Endothelial cell of umbilical vein (primary cell): ENCODE data around the gene NACAD. TPM values are rescaled to one million over a fixed set of nuclear protein-coding genes. Genes with fewer than 3 reads are reported as not detected.

ENCODE experiments used
- BruUV-seq: library from RNA; stranded (reverse); fragments of 400-500 nt; replicated peaks from 2 replicates; lab custom pipeline; 2021; lab: Mats Ljungman, UMichigan
- CTCF ChIA-PET: fragments of 300-600, 350-600 bp; sonication (Branson Sonifier 250); formaldehyde crosslinking; loops from one replicate; lab custom pipeline; 2021; ENCODE audit warnings: antibody characterized with exemption, inconsistent platforms; lab: Charles Lee
- POLR2A ChIA-PET: fragments of 300-600, 350-600 bp; sonication (Branson Sonifier 250); formaldehyde crosslinking; loops from one replicate; lab custom pipeline; 2021; ENCODE audit warnings: antibody characterized with exemption, inconsistent platforms; lab: Charles Lee
- DNase-seq: peaks from one replicate; pipeline ENCODE4 v3.0.0-alpha.2; 2011; ENCODE audit warnings: low read depth, low spot score
- FAIRE-seq: peaks from 2 replicates; lab custom pipeline; 2011; peaks lifted over from hg19 to GRCh38; lab: Jason Lieb, UNC
- H2AFZ ChIP-seq: 2 replicates; pipeline ENCODE4 v1.6.0; 2012; ENCODE audit warnings: low read depth, low read length, control low read depth, inconsistent platforms
- H3K27ac ChIP-seq: 2 replicates; pipeline ENCODE4 v1.5.1; 2011; ENCODE audit warnings: low read depth, mild to moderate bottlenecking, control low read depth, low read length, moderate library complexity; ENCODE audit not compliant: insufficient read depth
- H3K27me3 ChIP-seq, 2 experiments: 2 replicates each; pipeline versions ENCODE4 v1.6.0 to v1.6.1; 2011; ENCODE audit warnings: low read length in 2 of 2, mixed read lengths in 1 of 2; ENCODE audit not compliant: control insufficient read depth in 2 of 2, insufficient read depth in 2 of 2
- H3K36me3 ChIP-seq, 2 experiments: 2 replicates in 1 of 2; 3 replicates in 1 of 2; pipeline ENCODE4 v1.5.1; 2011; ENCODE audit warnings: low read length in 2 of 2, mild to moderate bottlenecking in 1 of 2, moderate library complexity in 1 of 2; ENCODE audit not compliant: control insufficient read depth in 2 of 2, insufficient read depth in 2 of 2; ENCODE audit errors: extremely low read depth in 1 of 2
- H3K4me1 ChIP-seq: 3 replicates; pipeline ENCODE4 v1.5.1; 2011; ENCODE audit warnings: mild to moderate bottlenecking, low read length; ENCODE audit not compliant: control insufficient read depth, insufficient read depth; ENCODE audit errors: extremely low read depth
- H3K4me2 ChIP-seq: 2 replicates; pipeline ENCODE4 v1.6.1; 2011; ENCODE audit warnings: low read length, control low read depth, mixed read lengths; ENCODE audit not compliant: insufficient read depth
- H3K4me3 ChIP-seq, 3 experiments: fragments of 200-600 bp in 1 of 3; sonication (generic), shearing (Covaris generic) in 1 of 3; replicated peaks in 1 of 3; 2 replicates each; pipeline ENCODE4 v1.5.1; 2011 to 2016; ENCODE audit warnings: control low read depth in 3 of 3, low read length in 3 of 3, mild to moderate bottlenecking in 2 of 3, inconsistent platforms in 1 of 3, low read depth in 1 of 3, moderate library complexity in 1 of 3; ENCODE audit not compliant: insufficient read depth in 1 of 3
- H3K79me2 ChIP-seq: 2 replicates; pipeline ENCODE4 v1.6.0; 2012; ENCODE audit warnings: low read length, inconsistent platforms; ENCODE audit not compliant: control insufficient read depth, insufficient read depth
- H3K9ac ChIP-seq: replicated peaks from 2 replicates; pipeline ENCODE3; 2011; ENCODE audit warnings: low read length, control low read depth; ENCODE audit not compliant: insufficient read depth; ENCODE audit errors: extremely low read depth
- H3K9me1 ChIP-seq: replicated peaks from 3 replicates; pipeline ENCODE4 v1.6.0; 2011; ENCODE audit warnings: mild to moderate bottlenecking, low read length; ENCODE audit not compliant: control insufficient read depth, insufficient read depth; ENCODE audit errors: extremely low read depth
- H3K9me3 ChIP-seq: replicated peaks from 2 replicates; pipeline ENCODE4 v1.5.1; 2012; ENCODE audit warnings: low read length, inconsistent platforms; ENCODE audit not compliant: control insufficient read depth, insufficient read depth
- H4K20me1 ChIP-seq: replicated peaks from 2 replicates; pipeline ENCODE3; 2011; ENCODE audit warnings: mild to moderate bottlenecking, low read length; ENCODE audit not compliant: control insufficient read depth, insufficient read depth; ENCODE audit errors: extremely low read depth
- EZH2 ChIP-seq: IDR thresholded peaks from 2 replicates; pipeline ENCODE4 v1.6.1; 2012; ENCODE audit warnings: borderline replicate concordance, low read depth, mild to moderate bottlenecking, moderate library complexity, low read length, inconsistent platforms; ENCODE audit not compliant: severe bottlenecking
- FOS ChIP-seq: IDR thresholded peaks from 2 replicates; pipeline ENCODE4 v1.6.1; 2011; ENCODE audit warnings: mild to moderate bottlenecking, low read length, moderate library complexity, borderline replicate concordance; ENCODE audit not compliant: insufficient read depth
- GATA2 ChIP-seq: IDR thresholded peaks from 2 replicates; pipeline ENCODE4 v1.7.0; 2011; ENCODE audit warnings: low read depth, mild to moderate bottlenecking, moderate library complexity, mixed read lengths, low read length; ENCODE audit not compliant: insufficient read length, insufficient read depth
- JUN ChIP-seq: IDR thresholded peaks from 2 replicates; pipeline ENCODE4 v1.6.1; 2011; ENCODE audit warnings: borderline replicate concordance, low read depth; ENCODE audit not compliant: insufficient read length, insufficient read depth
- MYC ChIP-seq: IDR thresholded peaks from one replicate; pipeline ENCODE4 v1.6.1; 2011; ENCODE audit warnings: mild to moderate bottlenecking, low read depth, low read length
- POLR2A ChIP-seq: IDR thresholded peaks from 2 replicates; pipeline ENCODE4 v1.6.1; 2012; ENCODE audit warnings: low read depth, mild to moderate bottlenecking, control low read depth, low read length
- POLR2AphosphoS5 ChIP-seq: IDR thresholded peaks from 2 replicates; pipeline ENCODE4 v1.6.1; 2012; ENCODE audit warnings: low read depth, mild to moderate bottlenecking, control low read depth, low read length, moderate library complexity; ENCODE audit not compliant: insufficient read depth
- dilution Hi-C: fragments of 300-500 bp; cut with MboI; formaldehyde crosslinking; loops from one replicate; pipeline ENCODE4 v1.15.0; 2019; ENCODE audit warnings: low sequenced_read_pairs; ENCODE audit not compliant: extremely low pct_ligation_motif_present
- intact Hi-C: fragments of 100-400 bp; cut with micrococcal nuclease; formaldehyde crosslinking; loops from one replicate; pipeline ENCODE4 v1.10.0; 2022
- polyA plus RNA-seq, 4 experiments: library from polyadenylated mRNA; depleted of rRNA in 3 of 4; stranded (reverse) in 3 of 4; unstranded in 1 of 4; fragments of >200 nt; gene quantifications; 2 replicates each; pipeline versions ENCODE4 v1.2.1 to v1.2.3, GENCODE V29; 2011 to 2012; ENCODE audit warnings: missing spikeins in 1 of 4
- total RNA-seq: library from RNA; stranded (reverse); gene quantifications from 2 replicates; pipeline ENCODE4 v1.2.3, GENCODE V29; 2021
- TF ChIP-seq, protein P1 (sequence below): IDR thresholded peaks from 2 replicates; pipeline ENCODE4 v1.6.1; 2011; ENCODE audit not compliant: insufficient read depth, insufficient read length
- TF ChIP-seq, protein P2 (sequence below), 2 donors: IDR thresholded peaks; 1 replicate in 1 of 2; 2 replicates in 1 of 2; pipeline ENCODE4 v1.5.1; 2011; ENCODE audit warnings: low read length in 2 of 2, mild to moderate bottlenecking in 2 of 2, moderate library complexity in 2 of 2, control low read depth in 1 of 2, inconsistent platforms in 1 of 2, low read depth in 1 of 2; ENCODE audit not compliant: insufficient read depth in 1 of 2; ENCODE audit errors: extremely low read depth in 1 of 2

NACAD gene
- total and polyA plus RNA-seq, 2 donors (not counting 3 experiments of a cell fraction or from before 2014, with no cell fraction given): 1.4 to 6.6 TPM

DNA sequence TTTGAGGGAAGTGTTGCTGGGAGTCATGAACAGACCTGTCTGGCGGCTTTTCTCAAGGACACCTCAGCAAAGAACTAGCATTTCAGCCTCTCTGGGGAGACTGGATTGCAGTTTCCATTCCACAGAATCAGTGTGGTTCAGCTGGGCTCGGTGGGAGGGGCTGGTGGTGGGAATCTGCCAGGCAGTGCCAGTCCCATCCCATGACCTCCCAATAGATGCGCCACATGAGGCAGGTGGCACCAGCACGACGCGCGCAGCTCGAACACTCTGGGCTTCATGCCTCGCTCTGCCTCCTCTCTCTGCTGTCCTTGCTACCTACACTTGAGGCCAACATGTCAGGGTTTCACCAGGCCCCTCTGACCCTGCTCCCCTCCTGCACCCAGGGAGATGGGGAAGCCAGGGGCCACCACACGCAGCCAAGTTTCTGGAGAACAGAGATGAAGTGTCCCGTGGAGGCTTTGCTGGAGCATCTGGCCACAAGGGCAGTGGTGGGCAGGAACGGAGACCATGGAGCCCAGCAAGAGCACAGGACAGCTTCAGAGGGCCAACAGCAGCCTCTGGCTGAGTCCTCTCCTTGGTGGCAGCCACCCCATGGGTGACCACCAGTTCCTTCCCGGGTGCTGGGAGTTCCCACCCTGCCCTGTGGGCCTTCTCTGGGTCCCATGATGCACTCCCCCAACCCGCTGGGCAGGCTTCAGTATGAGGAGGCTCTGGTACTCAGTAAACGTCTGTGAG, 2.3 kb downstream of the NACAD start:
- TF ChIP-seq EZH2 (no peak), POLR2A (no peak), GATA2 (no peak), FOS (no peak), JUN (no peak)
- TF ChIP-seq, protein P1, sequence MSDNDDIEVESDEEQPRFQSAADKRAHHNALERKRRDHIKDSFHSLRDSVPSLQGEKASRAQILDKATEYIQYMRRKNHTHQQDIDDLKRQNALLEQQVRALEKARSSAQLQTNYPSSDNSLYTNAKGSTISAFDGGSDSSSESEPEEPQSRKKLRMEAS: no peak
- Histone ChIP-seq H3K9me1 (no peaks in the 10 kb centered on the region), H2AFZ (no peak overlapping the region), H3K9ac (no peak overlapping the region), H3K4me2 (no peak overlapping the region), H4K20me1 (no peaks in the 10 kb centered on the region), H3K79me2 (no peaks in the 10 kb centered on the region), H3K27ac (no peak overlapping the region), H3K4me1 (no peaks in the 10 kb centered on the region), H3K27me3 (peaks cover 3 to 8% of the 10 kb centered on the region in 2 experiments), H3K36me3 (no peaks in the 10 kb centered on the region), H3K4me3 (no peak overlapping the region), H3K9me3 (no peaks in the 10 kb centered on the region)
- DNase-seq (no peak), FAIRE-seq (no peak)
- POLR2A ChIA-PET: no interaction called here
- CTCF ChIA-PET: interaction anchor here (1.4 to 1.6 kb wide), 3 partner anchors 50 to 114 kb away, joined by 5 to 10 read pairs (median 9); no protein-coding TSS in a partner anchor
- dilution Hi-C loops (no loop called here), intact Hi-C loops (no loop called here)
- BruUV-seq: no TSS peak

DNA sequence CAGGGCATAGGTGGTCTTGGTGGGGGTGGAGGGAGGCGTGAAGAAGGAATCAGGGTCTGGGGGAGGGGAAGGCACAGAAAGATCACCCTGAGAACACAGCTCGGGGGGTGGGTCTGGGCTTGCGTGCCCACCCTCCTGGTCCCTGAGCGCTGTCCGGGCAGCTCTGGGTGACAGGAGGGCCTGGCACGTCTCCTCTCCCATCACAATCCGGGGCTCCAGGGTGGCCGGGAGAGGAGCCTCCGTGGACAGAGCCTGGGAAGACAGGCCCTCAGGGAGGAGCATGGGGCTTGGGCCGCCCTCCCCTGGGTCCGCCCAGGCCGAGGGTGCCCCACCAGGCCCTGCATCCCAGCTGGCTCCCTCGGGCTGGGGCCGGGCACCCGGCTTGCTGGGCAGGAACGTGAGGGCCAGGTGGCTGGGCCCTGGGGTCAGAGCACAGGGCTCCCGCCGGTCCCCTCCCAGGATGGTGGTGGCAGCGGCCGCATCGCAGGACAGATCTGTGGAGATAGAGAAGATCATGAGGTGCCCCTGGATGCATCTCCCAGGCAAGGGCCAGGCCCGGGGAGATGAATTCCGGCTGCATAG, 3.1 kb downstream of the NACAD start:
- no peak overlapping the region for H3K9ac ChIP-seq
- H3K36me3 ChIP-seq: no peaks in the 10 kb centered on the region
- no peaks in the 10 kb centered on the region for H3K9me1 ChIP-seq
- BruUV-seq: no TSS peak
- H4K20me1 ChIP-seq: no peaks in the 10 kb centered on the region
- ChIA-PET POLR2A (no interaction called here), CTCF (no interaction called here)
- DNase-seq: no peak
- no peak overlapping the region for H3K27ac ChIP-seq
- H2AFZ ChIP-seq: no peak overlapping the region
- dilution Hi-C loops: no loop called here
- peaks cover 3 to 7% of the 10 kb centered on the region in 2 experiments for H3K27me3 ChIP-seq
- H3K4me2 ChIP-seq: no peak overlapping the region
- FAIRE-seq: no peak
- H3K4me3 ChIP-seq: no peak overlapping the region
- TF ChIP-seq EZH2 (no peak), GATA2 (no peak), POLR2A (no peak), MYC (no peak), POLR2AphosphoS5 (no peak), JUN (no peak), FOS (no peak)
- TF ChIP-seq, protein P1: no peak
- TF ChIP-seq, protein P2, sequence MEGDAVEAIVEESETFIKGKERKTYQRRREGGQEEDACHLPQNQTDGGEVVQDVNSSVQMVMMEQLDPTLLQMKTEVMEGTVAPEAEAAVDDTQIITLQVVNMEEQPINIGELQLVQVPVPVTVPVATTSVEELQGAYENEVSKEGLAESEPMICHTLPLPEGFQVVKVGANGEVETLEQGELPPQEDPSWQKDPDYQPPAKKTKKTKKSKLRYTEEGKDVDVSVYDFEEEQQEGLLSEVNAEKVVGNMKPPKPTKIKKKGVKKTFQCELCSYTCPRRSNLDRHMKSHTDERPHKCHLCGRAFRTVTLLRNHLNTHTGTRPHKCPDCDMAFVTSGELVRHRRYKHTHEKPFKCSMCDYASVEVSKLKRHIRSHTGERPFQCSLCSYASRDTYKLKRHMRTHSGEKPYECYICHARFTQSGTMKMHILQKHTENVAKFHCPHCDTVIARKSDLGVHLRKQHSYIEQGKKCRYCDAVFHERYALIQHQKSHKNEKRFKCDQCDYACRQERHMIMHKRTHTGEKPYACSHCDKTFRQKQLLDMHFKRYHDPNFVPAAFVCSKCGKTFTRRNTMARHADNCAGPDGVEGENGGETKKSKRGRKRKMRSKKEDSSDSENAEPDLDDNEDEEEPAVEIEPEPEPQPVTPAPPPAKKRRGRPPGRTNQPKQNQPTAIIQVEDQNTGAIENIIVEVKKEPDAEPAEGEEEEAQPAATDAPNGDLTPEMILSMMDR (IDR thresholded peaks at IDR 0.05; ENCODE audit: extremely low read depth in 1 of 2, insufficient read depth in 1 of 2, low read depth in 1 of 2, low read length in 2 of 2): no peak
- no peaks in the 10 kb centered on the region for H3K4me1 ChIP-seq
- H3K9me3 ChIP-seq: no peaks in the 10 kb centered on the region
- intact Hi-C loops: no loop called here
- no peaks in the 10 kb centered on the region for H3K79me2 ChIP-seq
